ENCODE data around the gene LOX. TPM values are rescaled to one million over a fixed set of nuclear protein-coding genes. Genes with fewer than 3 reads are reported as not detected.

Gene LOX, protein sequence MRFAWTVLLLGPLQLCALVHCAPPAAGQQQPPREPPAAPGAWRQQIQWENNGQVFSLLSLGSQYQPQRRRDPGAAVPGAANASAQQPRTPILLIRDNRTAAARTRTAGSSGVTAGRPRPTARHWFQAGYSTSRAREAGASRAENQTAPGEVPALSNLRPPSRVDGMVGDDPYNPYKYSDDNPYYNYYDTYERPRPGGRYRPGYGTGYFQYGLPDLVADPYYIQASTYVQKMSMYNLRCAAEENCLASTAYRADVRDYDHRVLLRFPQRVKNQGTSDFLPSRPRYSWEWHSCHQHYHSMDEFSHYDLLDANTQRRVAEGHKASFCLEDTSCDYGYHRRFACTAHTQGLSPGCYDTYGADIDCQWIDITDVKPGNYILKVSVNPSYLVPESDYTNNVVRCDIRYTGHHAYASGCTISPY
- 73.7 and 90.4 TPM in 2 replicates for total RNA-seq

DNA sequence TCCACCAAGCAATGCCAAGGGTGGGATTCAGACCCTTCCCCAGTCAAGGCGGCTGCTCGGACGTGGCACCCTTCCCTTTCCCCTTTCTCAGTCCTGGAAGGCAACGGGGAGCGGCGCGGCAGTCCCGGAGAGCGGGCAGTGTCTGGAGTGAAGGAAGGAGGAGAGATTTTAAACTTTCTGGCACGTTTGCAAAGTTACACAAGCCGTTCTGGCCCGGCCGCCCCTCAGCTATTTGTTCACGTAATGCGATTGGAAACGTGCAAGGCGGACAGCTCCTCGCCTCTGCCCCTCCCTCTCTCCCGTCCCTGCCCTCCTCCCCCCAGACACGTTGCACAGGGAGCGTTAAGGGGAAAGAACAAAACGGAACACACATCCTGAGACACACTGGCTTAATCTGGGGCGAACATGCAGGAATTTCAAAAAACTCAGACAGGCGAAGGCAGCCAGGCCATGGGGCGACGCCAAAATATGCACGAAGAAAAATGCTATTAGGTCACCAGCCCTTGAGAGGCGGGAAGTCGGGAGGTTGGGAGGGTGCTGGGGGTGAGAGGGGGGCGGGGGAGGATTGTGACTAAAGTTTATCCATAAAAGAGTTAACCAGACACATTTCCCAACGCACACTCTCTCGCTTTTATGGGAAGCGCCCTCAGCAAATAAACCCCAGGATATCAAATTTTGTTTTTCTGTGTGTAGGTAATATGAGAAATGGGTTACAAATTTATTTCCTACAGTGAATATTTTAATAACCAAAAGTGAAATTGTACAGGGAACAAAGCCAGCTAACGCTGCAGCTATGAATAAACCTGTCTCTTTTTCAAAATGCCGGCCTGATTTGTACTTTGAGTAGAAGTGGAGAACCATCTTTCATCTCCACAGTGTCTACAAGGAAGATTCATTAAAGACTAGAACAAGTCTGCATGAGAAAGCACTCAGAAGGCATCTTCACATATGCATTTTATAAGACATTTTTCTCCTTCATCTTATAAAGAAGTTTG, at the start of gene LOX:
TSS of gene LOX (minus strand) at position 144 of the 995 bp plus-strand sequence. CDS start 274 bp downstream, outside the sequence.

Other genes starting within 250 kb of the LOX start
- not detected in 2 replicates for gene FTMT, start 226.4 kb downstream of the LOX start, total RNA-seq
- gene SRFBP1, start 116.3 kb downstream of the LOX start, total RNA-seq = 13.4 and 21.8 TPM in 2 replicates
- gene ZNF474, start 51.3 kb upstream of the LOX start, total RNA-seq = 0.06 TPM in 1 of 2 replicates, not detected in the other
- 30.0 and 75.6 TPM in 2 replicates for gene SNCAIP, start 234.0 kb upstream of the LOX start, total RNA-seq